ENCODE data around the gene LAMA2. TPM values are rescaled to one million over a fixed set of nuclear protein-coding genes. Genes with fewer than 3 reads are reported as not detected.

LAMA2 gene
- total and polyA plus RNA-seq, 2 of the 13 experiments (the other 11 are each of a cell fraction or from before 2014, with no cell fraction given), result 0.11 to 0.28 TPM

GRCh38 chr6:129451187-129451586 is 568.2 kb downstream of the LAMA2 start:
- Histone ChIP-seq H4K20me1 (ENCODE audit: insufficient read depth, low read length) (no peaks in the 10 kb centered on the region; the same call in 1 of the 2 replicates), H3K27ac (ENCODE audit: extremely low read length, insufficient read depth, low read length) (no peak overlapping the region), H3K4me2 (ENCODE audit: low read depth, low read length) (no peak overlapping the region), H2AFZ (ENCODE audit: low read length) (no peak overlapping the region), H3K9ac (ENCODE audit: insufficient read depth, low read depth, low read length) (no peak overlapping the region), H3K36me3 (replicated peaks in 1 of 2; ENCODE audit: control insufficient read depth in 1 of 2, insufficient read depth in 2 of 2, low read length in 2 of 2) (no peaks in the 10 kb centered on the region), H3K27me3 (ENCODE audit: control insufficient read depth in 1 of 2, insufficient read depth in 2 of 2, low read length in 2 of 2) (no peaks in the 10 kb centered on the region), H3K79me2 (ENCODE audit: insufficient read depth, low read length) (no peaks in the 10 kb centered on the region), H3K4me1 (ENCODE audit: insufficient read depth, low read length) (no peaks in the 10 kb centered on the region), H3K9me3 (ENCODE audit: low read length) (no peaks in the 10 kb centered on the region), H3K4me3 (replicated peaks in 1 of 3; ENCODE audit: insufficient read depth in 1 of 3, low read depth in 2 of 3, low read length in 3 of 3) (no peak overlapping the region)
- CTCF ChIA-PET (ENCODE audit: low intra/inter-chr PET ratio, low total read pairs), result no interaction called here
- TF ChIP-seq PAXIP1 (CRISPR knock-in tag; conservative IDR thresholded peaks at IDR 0.05) (no peak), ZSCAN20 (CRISPR knock-in tag; IDR thresholded peaks at IDR 0.05; ENCODE audit: borderline replicate concordance) (no peak), ZBTB1 (CRISPR knock-in tag; IDR thresholded peaks at IDR 0.05; ENCODE audit: borderline replicate concordance) (no peak)
- DNase-seq (ENCODE audit: low spot score) (no peak), FAIRE-seq (no peak), ATAC-seq (no peak)
- intact Hi-C loops (cut with micrococcal nuclease; ENCODE audit: unreplicated experiment), result no loop called here
- POLR2A ChIA-PET, result no interaction called here
- BruUV-seq (replicated peaks), result no TSS peak
- in situ Hi-C loops (cut with HindIII; ENCODE audit: extremely low pct_ligation_motif_present, low pct_unique_long_range_greater_than_20kb), result no loop called here

GRCh38 chr6:129453073-129453472 is 570.1 kb downstream of the LAMA2 start:
- Histone ChIP-seq H3K36me3 (replicated peaks in 1 of 2; ENCODE audit: control insufficient read depth in 1 of 2, insufficient read depth in 2 of 2, low read length in 2 of 2) (no peaks in the 10 kb centered on the region), H2AFZ (ENCODE audit: low read length) (no peak overlapping the region), H3K4me2 (ENCODE audit: low read depth, low read length) (no peak overlapping the region), H4K20me1 (ENCODE audit: insufficient read depth, low read length) (no peaks in the 10 kb centered on the region), H3K4me1 (ENCODE audit: insufficient read depth, low read length) (no peaks in the 10 kb centered on the region), H3K4me3 (replicated peaks in 1 of 3; ENCODE audit: insufficient read depth in 1 of 3, low read depth in 2 of 3, low read length in 3 of 3) (no peak overlapping the region), H3K27ac (ENCODE audit: extremely low read length, insufficient read depth, low read length) (no peak overlapping the region), H3K9me3 (ENCODE audit: low read length) (no peaks in the 10 kb centered on the region), H3K9ac (ENCODE audit: insufficient read depth, low read depth, low read length) (no peak overlapping the region), H3K27me3 (ENCODE audit: control insufficient read depth in 1 of 2, insufficient read depth in 2 of 2, low read length in 2 of 2) (no peaks in the 10 kb centered on the region), H3K79me2 (ENCODE audit: insufficient read depth, low read length) (no peaks in the 10 kb centered on the region)
- ChIA-PET POLR2A (no interaction called here), CTCF (ENCODE audit: low intra/inter-chr PET ratio, low total read pairs) (no interaction called here)
- no peak for TF ChIP-seq TEAD2 (CRISPR knock-in tag; IDR thresholded peaks at IDR 0.05)
- in situ Hi-C loops (cut with HindIII; ENCODE audit: extremely low pct_ligation_motif_present, low pct_unique_long_range_greater_than_20kb), result no loop called here
- ATAC-seq (no peak), FAIRE-seq (no peak), DNase-seq (ENCODE audit: low spot score) (no peak)
- 13% methylated on average over 3 of the region's 3 CpGs for WGBS (ENCODE audit: low lambda C conversion rate)
- no TSS peak for BruUV-seq (replicated peaks)
- intact Hi-C loops (cut with micrococcal nuclease; ENCODE audit: unreplicated experiment), result no loop called here

All from HepG2 (cell line).